PC-3 (cell line): ENCODE measurements around the gene PXMP4.

Experiments used
- CTCF ChIP-seq: fragments of 300-600 bp; sonication (generic); conservative IDR thresholded peaks from 2 replicates; pipeline ENCODE4 v1.5.1; 2017; ENCODE audit warnings: antibody characterized with exemption, low read depth, mild to moderate bottlenecking, low read length
- EZH2 ChIP-seq: fragments of 300-600 bp; sonication (generic); IDR thresholded peaks from one replicate; pipeline ENCODE4 v1.6.1; 2017; ENCODE audit warnings: antibody characterized with exemption, mild to moderate bottlenecking, low read length; ENCODE audit not compliant: unreplicated experiment
- EZH2phosphoT487 ChIP-seq: fragments of 300-600 bp; sonication (generic); IDR thresholded peaks from 2 replicates; pipeline ENCODE4 v1.6.1; 2018; ENCODE audit warnings: mild to moderate bottlenecking, antibody characterized with exemption, low read length, borderline replicate concordance

- TF ChIP-seq CTCF: no peak
- TF ChIP-seq EZH2: no peak
- no peak for TF ChIP-seq EZH2phosphoT487
Observed at GRCh38 chr20:33693741-33694638, 26.1 kb downstream of the PXMP4 start.
